ENCODE results near the gene TRAF2.
"Not testable (repeated sequence)": the region's sequence is repeated elsewhere in the genome, so short reads cannot be mapped to it uniquely, and the experiment has no call there.

Gene TRAF2, protein sequence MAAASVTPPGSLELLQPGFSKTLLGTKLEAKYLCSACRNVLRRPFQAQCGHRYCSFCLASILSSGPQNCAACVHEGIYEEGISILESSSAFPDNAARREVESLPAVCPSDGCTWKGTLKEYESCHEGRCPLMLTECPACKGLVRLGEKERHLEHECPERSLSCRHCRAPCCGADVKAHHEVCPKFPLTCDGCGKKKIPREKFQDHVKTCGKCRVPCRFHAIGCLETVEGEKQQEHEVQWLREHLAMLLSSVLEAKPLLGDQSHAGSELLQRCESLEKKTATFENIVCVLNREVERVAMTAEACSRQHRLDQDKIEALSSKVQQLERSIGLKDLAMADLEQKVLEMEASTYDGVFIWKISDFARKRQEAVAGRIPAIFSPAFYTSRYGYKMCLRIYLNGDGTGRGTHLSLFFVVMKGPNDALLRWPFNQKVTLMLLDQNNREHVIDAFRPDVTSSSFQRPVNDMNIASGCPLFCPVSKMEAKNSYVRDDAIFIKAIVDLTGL
- 7.1 to 24.0 (median 16.5) reads per million in 17 experiments for total RNA-seq

DNA sequence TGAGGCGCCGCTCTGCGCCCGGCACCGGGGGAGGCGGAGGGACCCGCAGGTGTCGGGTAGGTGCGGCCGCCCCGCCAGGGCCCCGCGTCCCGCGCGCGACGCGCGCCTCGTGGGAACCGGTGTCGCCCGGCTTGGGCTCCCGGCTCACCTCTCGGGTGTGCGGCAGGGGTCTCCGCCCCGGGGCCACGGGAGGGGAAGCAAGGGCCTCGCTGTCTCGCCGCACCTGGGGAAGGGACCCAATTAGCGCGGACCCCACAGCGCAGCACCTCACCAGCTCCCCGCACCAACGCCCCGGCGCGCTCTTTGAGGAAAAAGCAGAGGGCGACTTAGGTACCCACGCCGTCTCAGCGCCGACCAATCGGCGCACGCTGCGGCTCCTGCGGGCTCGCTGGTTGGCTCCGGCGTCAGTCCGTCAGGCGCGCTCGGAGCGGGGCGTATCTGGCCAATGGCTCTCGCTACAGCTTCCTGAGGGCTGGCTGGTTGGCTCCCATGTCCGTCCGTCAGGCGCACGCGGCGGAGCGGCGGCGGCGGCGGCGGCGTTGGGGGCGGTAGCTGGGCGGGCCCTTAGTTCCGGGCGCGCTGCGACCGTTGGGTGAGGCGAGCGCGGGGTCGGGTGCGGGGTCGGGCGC, at the start of gene TRAF2:
TRAF2 (plus strand) TSS at position 567 of the 629 bp plus-strand sequence. CDS start 12,225 bp downstream, outside the sequence.
- peak; percentile 99 to 100 (median 100) for DNase-seq

GRCh38 chr9:136837146-136837855, 49.0 kb upstream of the TRAF2 start:
- DNase-seq = no peak

DNA sequence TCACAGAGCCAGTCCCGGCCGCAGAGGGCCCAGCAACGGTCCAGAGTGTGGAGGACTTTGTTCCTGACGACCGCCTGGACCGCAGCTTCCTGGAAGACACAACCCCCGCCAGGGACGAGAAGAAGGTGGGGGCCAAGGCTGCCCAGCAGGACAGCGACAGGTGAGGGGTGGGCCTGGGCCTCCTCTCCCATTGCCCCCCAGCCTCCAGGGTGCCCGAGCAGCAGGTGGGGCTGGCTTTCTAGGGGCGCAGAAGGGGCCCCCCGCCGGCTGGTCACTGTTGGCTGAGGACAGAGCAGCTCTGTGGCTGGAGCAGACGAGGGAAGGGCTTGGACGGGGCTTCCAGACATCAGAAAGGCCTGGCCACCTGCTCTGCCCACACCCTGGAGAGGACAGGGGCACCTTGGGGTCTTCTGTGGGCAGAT, 48.4 kb upstream of the TRAF2 start:
- not testable (repeated sequence) for DNase-seq

GRCh38 chr9:136838314-136839228, 47.7 kb upstream of the TRAF2 start:
- no peak for DNase-seq

DNA sequence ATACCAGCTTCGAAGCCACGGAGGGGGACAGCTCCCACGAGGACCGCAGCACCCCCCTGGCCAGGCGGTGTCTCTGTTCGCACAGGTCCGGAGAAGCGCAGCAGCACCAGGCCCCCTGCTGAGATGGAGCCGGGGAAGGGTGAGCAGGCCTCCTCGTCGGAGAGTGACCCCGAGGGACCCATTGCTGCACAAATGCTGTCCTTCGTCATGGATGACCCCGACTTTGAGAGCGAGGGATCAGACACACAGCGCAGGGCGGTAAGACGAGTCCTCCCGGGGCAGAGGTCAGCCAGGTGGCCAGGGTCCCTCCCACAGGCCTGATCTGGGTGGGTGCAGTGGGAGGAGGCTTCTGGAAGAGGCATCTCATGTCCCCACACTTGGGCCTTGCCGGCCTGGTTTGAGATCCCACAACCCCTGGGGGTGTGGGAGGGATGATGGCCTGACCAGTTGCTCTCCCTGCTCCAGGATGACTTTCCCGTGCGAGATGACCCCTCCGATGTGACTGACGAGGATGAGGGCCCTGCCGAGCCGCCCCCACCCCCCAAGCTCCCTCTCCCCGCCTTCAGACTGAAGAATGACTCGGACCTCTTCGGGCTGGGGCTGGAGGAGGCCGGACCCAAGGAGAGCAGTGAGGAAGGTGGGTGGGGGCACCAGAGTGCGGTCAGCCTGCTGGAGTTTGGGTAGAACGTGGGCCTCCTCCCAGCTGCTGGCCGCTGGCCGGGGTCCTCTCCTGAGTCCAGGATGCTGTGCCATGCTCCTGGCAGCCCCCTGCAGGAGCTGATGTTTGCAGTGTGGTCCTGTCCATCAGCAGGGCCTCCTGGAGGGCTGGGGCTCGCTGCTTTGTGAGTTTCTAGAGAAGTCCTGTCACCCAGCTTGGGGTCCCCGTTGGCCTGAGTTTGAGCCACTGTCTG, 46.8 kb upstream of the TRAF2 start:
- DNase-seq = no peak

- DNase-seq = no peak
These were observed 46.0 kb upstream of the TRAF2 start for GRCh38 chr9:136840140-136840876.

- peak in 3 of 4 experiments; percentile 40 to 59 (median 42) for DNase-seq
These were observed 45.3 kb upstream of the TRAF2 start for GRCh38 chr9:136840877-136841645.

GRCh38 chr9:136841646-136842379, 44.5 kb upstream of the TRAF2 start:
- not testable (repeated sequence) for DNase-seq

GRCh38 chr9:136842380-136842948, 43.9 kb upstream of the TRAF2 start, which contains the start of gene AJM1:
Gene AJM1, plus strand, starts transcription at chr9:136842478. Its CDS starts 1,937 bp downstream, at chr9:136844415.
- peak; percentile 82 to 89 (median 84) for DNase-seq

- DNase-seq = not testable (repeated sequence)
These were observed 43.0 kb upstream of the TRAF2 start for GRCh38 chr9:136843159-136843800.

DNA sequence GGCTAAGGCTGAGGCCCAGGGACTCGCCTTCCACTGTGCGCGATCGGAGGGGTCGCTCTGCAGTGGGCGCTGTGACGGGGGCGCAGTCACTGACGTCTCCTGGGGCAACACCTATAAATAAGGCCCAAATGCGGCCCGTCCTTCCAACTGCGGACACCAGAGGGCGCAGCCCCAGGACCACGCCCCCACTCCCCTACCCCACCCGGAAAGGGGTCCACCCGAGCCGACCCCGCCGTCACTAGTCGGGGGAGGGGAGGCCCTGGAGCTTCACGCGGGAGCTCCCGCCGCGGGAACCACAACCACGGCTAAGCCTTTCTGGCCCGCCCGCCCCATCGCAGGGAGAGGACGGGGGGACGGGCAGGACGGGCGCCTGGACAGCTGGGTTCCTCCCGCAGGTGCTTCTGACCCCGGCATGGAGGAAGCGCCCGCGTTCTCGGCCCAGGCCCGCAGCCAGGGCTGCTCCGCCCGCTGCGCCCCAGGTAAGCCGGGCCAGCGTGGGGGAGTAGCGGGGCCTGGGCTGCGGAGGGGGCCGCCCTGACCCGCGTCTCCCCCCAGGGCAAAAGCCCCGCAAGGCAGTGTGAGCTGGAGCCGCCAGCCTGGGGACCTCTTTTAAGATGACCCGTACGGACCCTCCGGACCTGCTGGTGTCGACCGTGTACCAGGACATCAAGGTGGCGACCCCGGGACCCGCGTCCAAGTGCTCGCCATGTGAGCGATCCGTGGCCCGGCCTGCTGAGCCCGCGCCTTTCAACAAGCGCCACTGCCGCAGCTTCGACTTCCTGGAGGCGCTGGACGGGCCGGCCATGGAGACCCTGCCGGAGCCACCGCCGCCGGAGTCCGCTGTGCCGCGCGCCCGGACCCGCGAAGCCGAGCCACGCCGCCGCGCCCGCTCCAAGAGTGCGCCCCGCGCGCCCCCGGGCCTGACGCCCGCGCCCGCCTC, 42.2 kb upstream of the TRAF2 start:
- peak in 3 of 4 experiments; percentile 43 to 65 (median 44) for DNase-seq

DNA sequence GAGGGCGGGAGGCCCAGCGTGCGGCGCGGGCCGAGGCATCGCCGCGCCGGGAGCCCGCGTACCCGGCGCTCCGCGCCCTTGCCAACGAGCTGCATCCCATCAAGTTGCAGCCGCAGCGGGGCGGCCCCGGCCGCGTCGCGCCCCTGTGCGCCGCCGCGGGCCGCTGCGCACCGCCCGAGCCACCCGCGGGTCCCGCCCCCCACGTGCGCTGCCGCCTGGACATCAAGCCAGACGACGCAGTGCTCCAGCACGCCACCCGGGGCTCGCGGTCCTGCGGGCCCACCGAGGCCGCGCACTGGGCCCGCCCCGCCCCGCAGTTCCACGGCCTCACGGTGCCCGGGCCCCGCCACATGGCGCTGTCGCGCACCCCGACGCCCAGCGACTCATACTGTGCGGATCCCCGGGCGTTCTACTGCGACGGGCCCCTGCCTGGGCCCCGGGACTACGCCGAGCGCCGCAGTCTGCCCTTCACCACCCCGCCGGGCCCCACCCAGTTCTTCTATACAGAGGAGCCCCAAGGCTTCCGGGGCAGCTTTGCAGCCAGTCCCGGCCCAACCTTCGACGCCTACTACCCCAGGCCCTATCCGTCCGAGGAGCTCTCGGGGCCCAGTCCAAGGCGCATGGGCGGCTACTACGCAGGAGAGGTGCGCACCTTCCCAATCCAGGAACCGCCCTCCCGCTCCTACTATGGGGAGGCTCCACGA, 41.4 kb upstream of the TRAF2 start:
- peak in 1 of 4 experiments; percentile 30 for DNase-seq

- DNase-seq = no peak
These were observed 40.7 kb upstream of the TRAF2 start for GRCh38 chr9:136845465-136846260.

DNA sequence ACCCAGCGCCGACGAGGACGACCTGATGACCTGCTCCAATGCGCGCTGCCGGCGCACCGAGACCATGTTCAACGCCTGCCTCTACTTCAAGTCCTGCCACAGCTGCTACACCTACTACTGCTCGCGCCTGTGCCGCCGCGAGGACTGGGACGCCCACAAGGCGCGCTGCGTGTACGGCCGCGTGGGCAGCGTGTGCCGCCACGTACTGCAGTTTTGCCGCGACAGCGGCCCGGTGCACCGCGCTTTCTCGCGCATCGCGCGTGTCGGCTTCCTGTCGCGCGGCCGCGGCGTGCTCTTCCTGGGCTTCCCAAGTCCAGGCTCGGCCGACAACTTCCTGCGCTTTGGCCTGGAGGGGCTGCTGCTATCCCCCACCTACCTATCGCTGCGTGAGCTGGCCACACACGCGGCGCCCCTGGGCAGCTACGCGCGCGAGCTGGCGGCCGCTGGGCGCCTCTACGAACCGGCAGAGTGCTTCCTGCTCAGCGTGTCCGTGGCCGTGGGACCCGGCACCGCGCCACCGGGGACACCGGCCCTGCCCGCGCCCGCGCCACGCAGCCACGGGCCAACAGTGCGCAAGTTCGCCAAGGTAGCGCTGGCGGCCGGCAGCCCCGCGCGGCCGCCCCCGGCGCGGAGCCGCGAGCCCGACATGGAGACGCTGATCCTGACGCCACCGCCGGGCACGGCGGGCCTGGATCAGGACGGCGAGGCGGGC, 39.8 kb upstream of the TRAF2 start:
- peak in 2 of 4 experiments; percentile 17 to 45 for DNase-seq
